ENCODE results near the gene INSYN1. TPM values are rescaled to one million over a fixed set of nuclear protein-coding genes. Genes with fewer than 3 reads are reported as not detected.
A peak's percentile ranks its signal among the peaks of the same experiment; 100 is the strongest.

Gene INSYN1
- total and polyA plus RNA-seq, 2 experiments from 2014 or later = 0.11 to 10.4 TPM

DNA sequence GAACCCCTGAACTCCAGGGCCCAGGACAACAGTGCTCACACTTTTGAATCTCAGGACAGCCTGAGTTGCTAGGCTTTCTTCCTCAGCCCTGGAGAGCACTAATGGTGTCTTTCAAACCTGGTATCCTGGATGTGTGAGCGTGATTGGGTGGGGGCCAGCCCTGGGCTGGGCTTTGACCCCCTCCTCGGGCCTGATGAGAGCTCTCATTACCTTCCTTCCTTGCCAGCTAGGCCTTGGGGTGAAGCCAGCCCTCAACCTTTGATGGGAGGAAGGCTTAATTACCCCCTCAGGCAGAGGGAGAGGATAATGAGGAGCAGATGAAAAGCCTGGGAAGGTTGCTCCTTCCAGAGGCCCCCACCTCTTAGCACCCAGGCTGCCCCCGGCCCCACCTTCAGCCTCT, 31.1 kb upstream of the INSYN1 start:
- Histone ChIP-seq H2AFZ (no peak overlapping the region), H3K4me1 (ENCODE audit: insufficient read depth) (no peaks in the 10 kb centered on the region), H3K4me2 (ENCODE audit: unreplicated experiment) (no peak overlapping the region), H3K79me2 (ENCODE audit: insufficient read depth) (no peaks in the 10 kb centered on the region), H3K9me3 (ENCODE audit: low read depth) (no peaks in the 10 kb centered on the region), H3F3A (ENCODE audit: insufficient read depth) (no peaks in the 10 kb centered on the region), H3K4me3 (no peak overlapping the region), H3K36me3 (ENCODE audit: low read depth) (no peaks in the 10 kb centered on the region), H4K20me1 (ENCODE audit: insufficient read depth) (no peaks in the 10 kb centered on the region), H3K9ac (no peak overlapping the region), H3K27me3 (replicated peaks; ENCODE audit: insufficient read depth) (no peaks in the 10 kb centered on the region), H3K9me2 (ENCODE audit: insufficient read depth) (no peaks in the 10 kb centered on the region), H3K27ac (no peak overlapping the region)
- in situ Hi-C loops (cut with MboI) = no loop called here
- DNase-seq = no peak
- WGBS, 2 experiments (ENCODE audit: low coverage in 1 of 2, low lambda C conversion rate in 2 of 2, missing lambda C conversion rate in 2 of 2) = 45 to 50% methylated on average over 3 of the region's 3 CpGs
- TF ChIP-seq EZH2 (IDR thresholded peaks at IDR 0.05; ENCODE audit: insufficient read depth, poor library complexity, severe bottlenecking) (no peak), EZH2phosphoT487 (IDR thresholded peaks at IDR 0.05; ENCODE audit: insufficient read depth, low read depth) (no peak)

DNA sequence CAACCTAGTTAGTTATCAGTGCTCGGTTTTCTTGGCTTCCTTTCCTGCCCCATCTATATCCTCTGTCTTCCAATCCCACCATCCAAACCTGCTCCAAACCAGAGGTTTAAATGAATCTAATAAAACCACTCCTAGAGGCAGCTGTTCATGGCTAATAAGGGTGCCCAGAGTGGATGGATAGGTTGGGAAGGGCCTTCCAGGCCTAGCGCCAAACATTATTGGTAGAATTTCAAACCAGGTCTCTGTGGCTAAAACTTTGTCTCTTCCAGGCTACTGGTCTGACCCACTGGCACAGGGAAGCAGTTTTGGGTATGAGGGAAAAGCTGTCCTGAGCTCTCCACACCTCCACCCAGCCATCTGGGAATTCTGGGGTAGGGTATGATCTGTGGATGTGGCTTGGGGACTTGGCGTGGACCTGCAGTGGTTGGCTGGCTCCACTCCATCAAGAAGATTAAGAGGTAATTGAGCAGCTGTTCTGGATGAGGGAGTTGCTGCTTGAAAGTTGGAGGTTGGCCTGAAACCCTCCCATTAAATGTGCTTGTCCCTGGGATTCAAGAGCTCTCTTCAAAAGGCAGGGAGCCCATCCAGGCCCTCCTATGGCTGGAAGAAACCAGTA, 29.3 kb upstream of the INSYN1 start:
- Histone ChIP-seq H4K20me1 (ENCODE audit: insufficient read depth) (no peaks in the 10 kb centered on the region), H3K27ac (no peak overlapping the region), H2AFZ (no peak overlapping the region), H3K9me3 (ENCODE audit: low read depth) (no peaks in the 10 kb centered on the region), H3K4me2 (ENCODE audit: unreplicated experiment) (no peak overlapping the region), H3K4me3 (no peak overlapping the region), H3F3A (ENCODE audit: insufficient read depth) (no peaks in the 10 kb centered on the region), H3K9ac (no peak overlapping the region), H3K9me2 (ENCODE audit: insufficient read depth) (no peaks in the 10 kb centered on the region), H3K27me3 (replicated peaks; ENCODE audit: insufficient read depth) (0 out of 2 replicates have a peak, but pooled peaks cover 1% of the 10 kb centered on the region), H3K36me3 (ENCODE audit: low read depth) (no peaks in the 10 kb centered on the region), H3K4me1 (ENCODE audit: insufficient read depth) (no peaks in the 10 kb centered on the region), H3K79me2 (ENCODE audit: insufficient read depth) (no peaks in the 10 kb centered on the region)
- DNase-seq = no peak
- WGBS, 2 experiments (ENCODE audit: low coverage in 1 of 2, low lambda C conversion rate in 2 of 2, missing lambda C conversion rate in 2 of 2) = 48 to 53% methylated on average over 3 of the region's 3 CpGs
- in situ Hi-C loops (cut with MboI) = no loop called here
- TF ChIP-seq EZH2phosphoT487 (IDR thresholded peaks at IDR 0.05; ENCODE audit: insufficient read depth, low read depth) (no peak), EZH2 (IDR thresholded peaks at IDR 0.05; ENCODE audit: insufficient read depth, poor library complexity, severe bottlenecking) (no peak)

- Histone ChIP-seq H3K36me3 (ENCODE audit: low read depth) (no peaks in the 10 kb centered on the region), H4K20me1 (ENCODE audit: insufficient read depth) (no peaks in the 10 kb centered on the region), H3K9me2 (ENCODE audit: insufficient read depth) (no peaks in the 10 kb centered on the region), H3K4me3 (no peak overlapping the region), H3K9ac (no peak overlapping the region), H3K27me3 (replicated peaks; ENCODE audit: insufficient read depth) (peaks cover 5% of the 10 kb centered on the region; the same call in 1 of the 2 replicates), H3K4me2 (ENCODE audit: unreplicated experiment) (no peak overlapping the region), H2AFZ (no peak overlapping the region), H3K9me3 (ENCODE audit: low read depth) (no peaks in the 10 kb centered on the region), H3K4me1 (ENCODE audit: insufficient read depth) (no peaks in the 10 kb centered on the region), H3K27ac (no peak overlapping the region), H3K79me2 (ENCODE audit: insufficient read depth) (no peaks in the 10 kb centered on the region), H3F3A (ENCODE audit: insufficient read depth) (no peaks in the 10 kb centered on the region)
- DNase-seq = peak; percentile 60
- TF ChIP-seq EZH2 (IDR thresholded peaks at IDR 0.05; ENCODE audit: insufficient read depth, poor library complexity, severe bottlenecking) = no peak
- 51 to 53% methylated on average over 7 to 8 of the region's 8 CpGs for WGBS, 2 experiments (ENCODE audit: low coverage in 1 of 2, low lambda C conversion rate in 2 of 2, missing lambda C conversion rate in 2 of 2)
- in situ Hi-C loops (cut with MboI) = no loop called here
Measured at GRCh38 chr15:73781038-73781925, 28.1 kb upstream of the INSYN1 start.

DNA sequence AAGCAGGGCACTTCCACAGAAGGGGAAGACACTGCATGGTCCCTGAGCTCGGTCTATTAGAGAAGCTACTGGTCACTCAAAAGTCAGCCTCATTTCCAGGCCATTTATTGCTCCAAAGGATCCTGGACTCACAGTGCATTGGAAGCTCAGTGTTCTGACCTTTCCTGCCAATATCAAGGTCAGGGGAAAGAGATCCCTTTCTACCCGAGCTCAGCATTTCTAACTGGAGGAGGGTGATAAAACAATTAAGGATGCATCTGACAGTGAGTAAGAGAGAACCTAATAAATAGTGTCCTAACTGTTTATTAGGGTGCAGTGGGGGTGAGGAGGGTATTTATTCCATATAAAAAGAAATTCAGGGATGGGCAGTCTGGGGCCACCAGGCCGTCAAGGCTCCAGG, 26.8 kb upstream of the INSYN1 start:
- H2AFZ ChIP-seq = no peak overlapping the region
- no peak for DNase-seq
- 86 to 87% methylated on average over 3 of the region's 3 CpGs for WGBS, 2 experiments (ENCODE audit: low coverage in 1 of 2, low lambda C conversion rate in 2 of 2, missing lambda C conversion rate in 2 of 2)
- no peak overlapping the region for H3K9ac ChIP-seq
- no peak for TF ChIP-seq EZH2phosphoT487 (IDR thresholded peaks at IDR 0.05; ENCODE audit: insufficient read depth, low read depth)
- TF ChIP-seq EZH2 (IDR thresholded peaks at IDR 0.05; ENCODE audit: insufficient read depth, poor library complexity, severe bottlenecking) = no peak
- no peaks in the 10 kb centered on the region for H3K4me1 ChIP-seq (ENCODE audit: insufficient read depth)
- H3K4me2 ChIP-seq (ENCODE audit: unreplicated experiment) = no peak overlapping the region
- H4K20me1 ChIP-seq (ENCODE audit: insufficient read depth) = no peaks in the 10 kb centered on the region
- no peaks in the 10 kb centered on the region for H3K9me2 ChIP-seq (ENCODE audit: insufficient read depth)
- no peaks in the 10 kb centered on the region for H3K36me3 ChIP-seq (ENCODE audit: low read depth)
- H3K27me3 ChIP-seq (replicated peaks; ENCODE audit: insufficient read depth) = peaks cover 5% of the 10 kb centered on the region; the same call in 1 of the 2 replicates
- in situ Hi-C loops (cut with MboI) = no loop called here
- H3K4me3 ChIP-seq = no peak overlapping the region
- H3F3A ChIP-seq (ENCODE audit: insufficient read depth) = no peaks in the 10 kb centered on the region
- H3K79me2 ChIP-seq (ENCODE audit: insufficient read depth) = no peaks in the 10 kb centered on the region
- no peaks in the 10 kb centered on the region for H3K9me3 ChIP-seq (ENCODE audit: low read depth)
- no peak overlapping the region for H3K27ac ChIP-seq
